Stimulated activated naive CD4-positive, alpha-beta T cell treated with Interleukin-2 at 50 U/mL for 16 hours (primary cell): ENCODE measurements around the gene RBM17.
"Not testable (repeated sequence)": the region's sequence is repeated elsewhere in the genome, so short reads cannot be mapped to it uniquely, and the experiment has no call there.

Experiments used
- DNase-seq: peaks from one replicate; lab custom pipeline; 2025; lab: John Stamatoyannopoulos, UW

Gene RBM17

DNA sequence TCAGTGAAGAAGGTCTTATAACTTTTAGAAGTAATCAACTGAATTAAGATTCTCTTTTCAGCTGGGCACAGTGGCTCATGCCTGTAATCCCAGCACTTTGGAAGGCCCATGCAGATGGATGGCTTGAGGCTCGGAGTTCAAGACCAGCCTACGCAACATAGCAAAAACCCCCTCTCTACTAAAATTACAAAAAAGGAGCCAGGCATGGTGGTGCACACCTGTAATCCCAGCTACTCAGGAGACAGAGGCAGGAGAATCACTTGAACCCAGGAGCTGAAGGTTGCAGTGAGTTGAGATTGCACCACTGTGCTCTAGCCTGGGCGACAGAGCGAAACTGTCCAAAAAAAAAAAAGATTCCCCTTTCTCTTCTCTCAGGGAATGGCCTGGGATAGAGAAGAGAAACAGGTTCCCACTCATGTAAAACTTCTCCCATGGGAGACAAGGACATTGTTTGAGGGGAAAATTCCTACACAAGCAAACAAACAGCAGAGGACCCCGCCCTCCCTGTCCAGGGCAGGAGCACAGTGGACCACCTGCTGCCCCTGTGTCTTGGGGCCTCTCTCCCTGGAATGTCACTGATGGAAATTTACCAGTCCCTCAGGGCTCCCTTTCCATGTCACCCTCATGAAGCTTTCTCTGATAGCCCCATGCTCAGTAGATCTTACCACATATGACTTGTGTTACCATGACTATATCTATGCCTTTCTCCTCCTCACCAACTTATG lies 32.3 kb upstream of the RBM17 start:
- DNase-seq = no peak

DNA sequence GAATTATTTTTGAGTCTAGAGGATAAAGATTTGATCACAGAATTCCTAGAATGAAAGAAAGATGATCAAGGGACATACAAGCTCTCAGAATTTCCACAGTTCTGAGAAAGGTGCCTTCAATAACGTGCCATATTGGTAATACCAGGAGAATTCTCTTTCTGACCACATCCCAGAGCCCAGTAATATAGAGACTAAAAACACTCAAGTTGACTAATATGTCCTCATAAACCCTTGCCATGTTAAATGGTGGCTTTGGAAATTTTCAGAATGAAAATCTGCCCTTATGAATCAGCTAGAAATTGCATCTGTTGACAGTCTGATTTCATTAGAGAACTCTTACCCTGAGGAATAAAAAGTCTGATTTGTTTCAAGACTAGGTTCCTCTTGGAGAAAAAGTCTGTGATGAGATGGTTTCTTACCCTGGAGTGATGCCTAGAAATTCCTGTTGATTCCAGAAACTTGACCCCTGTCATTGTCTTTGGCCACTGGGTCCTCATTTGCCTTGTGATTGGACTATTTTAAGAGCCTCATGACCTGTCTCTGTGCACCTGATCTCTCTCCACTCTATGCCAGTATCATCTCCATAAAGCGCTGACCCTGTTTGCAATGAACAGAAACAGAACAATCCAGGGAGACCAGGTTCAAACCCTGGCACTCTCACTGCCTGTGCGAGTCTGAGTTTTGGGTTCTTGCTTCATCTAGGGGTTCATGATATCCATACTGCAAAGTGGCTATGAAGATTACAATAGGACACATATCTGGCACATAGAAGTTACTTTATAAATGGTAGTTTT lies 30.0 kb upstream of the RBM17 start:
- no peak for DNase-seq

DNA sequence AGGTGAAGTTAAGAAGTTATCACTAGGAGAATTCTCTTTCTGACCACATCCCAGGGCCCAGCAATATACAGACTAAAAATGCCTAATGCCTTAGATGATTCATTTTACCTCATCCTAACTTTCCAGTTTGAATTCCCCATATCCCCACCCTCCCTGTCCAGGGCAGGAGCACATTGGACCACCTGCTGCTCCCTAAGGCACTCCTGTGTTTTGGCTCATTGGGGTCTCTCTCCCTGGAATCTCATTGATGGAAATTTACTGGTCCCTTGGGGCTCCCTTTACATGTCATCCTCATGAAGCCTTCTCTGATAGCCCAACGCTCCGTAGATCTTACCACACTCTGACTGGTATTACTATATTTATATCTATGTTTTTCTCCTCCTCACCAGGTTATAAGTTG lies 29.3 kb upstream of the RBM17 start:
- no peak for DNase-seq

DNA sequence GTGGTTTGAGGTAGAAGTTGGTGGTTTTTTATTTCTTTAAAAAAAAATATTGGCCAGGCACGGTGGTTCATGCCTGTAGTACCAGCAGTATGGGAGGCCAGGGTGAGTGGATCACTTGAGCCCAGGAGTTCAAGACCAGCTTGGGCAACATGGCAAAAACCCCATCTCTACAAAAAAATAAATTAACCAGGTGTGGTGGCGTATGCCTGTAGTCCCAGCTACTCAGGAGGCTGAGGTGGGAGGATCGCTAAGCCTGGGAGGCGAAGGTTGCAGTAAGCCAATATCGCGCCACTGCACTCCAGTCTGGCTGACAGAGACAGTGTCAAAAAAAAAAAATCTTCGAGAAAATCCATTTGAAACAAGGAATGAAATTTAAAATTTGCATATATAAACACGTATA lies 27.8 kb upstream of the RBM17 start:
- DNase-seq = peak; percentile 49

GRCh38 chr10:6062101-6062771 lies 26.6 kb upstream of the RBM17 start, which contains the start of gene IL2RA:
TSS of gene IL2RA (minus strand) at chr10:6062367. CDS start at chr10:6062151, 216 bp downstream.
- peak; percentile 79 for DNase-seq

DNA sequence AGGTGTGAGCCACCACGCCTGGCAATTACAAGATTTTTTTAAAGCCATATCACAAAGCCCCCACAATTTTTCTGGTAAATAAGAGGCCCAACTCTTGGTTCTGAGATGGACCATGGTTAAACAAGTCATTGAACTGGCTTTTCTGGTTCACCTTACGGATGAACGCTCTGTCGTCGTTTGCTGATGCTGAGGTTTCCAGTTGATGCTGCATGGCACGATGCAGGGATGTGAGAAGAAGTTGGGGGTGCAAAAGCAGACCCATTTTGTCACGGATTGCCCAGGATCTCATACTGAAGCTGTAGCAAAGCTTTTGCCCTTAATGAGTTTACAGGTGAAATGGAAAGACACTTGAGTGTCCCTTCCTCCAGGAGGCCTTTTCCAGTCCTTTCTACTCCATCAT lies 24.7 kb upstream of the RBM17 start:
- no peak for DNase-seq

DNA sequence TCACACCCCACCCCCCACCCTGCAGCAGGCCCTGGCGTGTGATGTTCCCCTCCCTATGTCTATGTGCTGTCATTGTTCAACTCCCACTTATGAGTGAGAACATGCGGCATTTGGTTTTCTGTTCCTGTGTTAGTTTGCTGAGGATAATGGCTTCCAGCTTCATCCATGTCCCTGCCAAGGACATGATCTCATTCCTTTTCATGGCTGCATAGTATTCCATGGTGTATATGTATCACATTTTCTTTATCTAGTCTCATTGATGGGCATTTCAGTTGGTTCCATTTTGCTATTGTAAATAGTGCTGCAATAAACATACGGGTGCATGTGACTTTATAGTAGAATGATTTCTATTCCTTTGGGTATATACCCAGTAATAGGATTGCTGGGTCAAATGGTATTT lies 24.1 kb upstream of the RBM17 start:
- not testable (repeated sequence) for DNase-seq

DNA sequence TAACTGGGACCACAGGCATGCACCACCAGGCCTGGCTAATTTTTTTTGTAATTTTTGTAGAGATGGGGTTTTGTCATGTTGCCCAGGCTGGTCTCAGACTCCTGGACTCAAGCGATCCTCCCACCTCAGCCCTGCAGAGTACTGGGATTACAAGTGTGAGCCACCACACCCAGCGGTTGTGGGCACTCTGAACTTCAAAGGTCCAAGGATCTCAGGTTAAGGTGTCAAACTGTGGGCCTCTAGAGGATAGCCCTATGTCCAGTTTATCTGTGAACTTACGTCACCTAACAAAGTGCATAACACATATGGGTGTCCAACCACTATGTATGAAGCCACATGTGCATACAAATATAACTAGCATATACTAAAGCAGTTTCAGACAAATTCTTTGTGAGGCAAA lies 23.4 kb upstream of the RBM17 start:
- no peak for DNase-seq

DNA sequence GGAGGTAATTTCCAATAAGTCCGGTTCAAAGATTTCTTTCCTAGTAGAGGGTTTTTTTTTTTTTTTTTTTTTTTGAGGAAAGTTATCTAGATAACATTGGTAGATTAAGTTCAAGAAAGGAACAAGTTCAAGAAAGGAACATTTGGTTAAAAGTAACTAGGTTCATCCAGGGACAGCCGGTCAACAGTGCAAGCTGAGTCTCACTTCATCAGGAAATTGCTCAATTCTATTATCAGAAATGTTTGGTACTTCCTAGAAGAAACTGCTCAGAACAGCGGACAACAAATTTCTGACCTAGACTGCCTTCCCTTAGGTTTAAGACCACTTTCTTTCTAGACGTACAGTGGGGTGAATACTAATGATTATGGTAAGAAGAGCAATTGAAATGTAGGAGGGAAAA lies 23.0 kb upstream of the RBM17 start:
- DNase-seq = no peak

DNA sequence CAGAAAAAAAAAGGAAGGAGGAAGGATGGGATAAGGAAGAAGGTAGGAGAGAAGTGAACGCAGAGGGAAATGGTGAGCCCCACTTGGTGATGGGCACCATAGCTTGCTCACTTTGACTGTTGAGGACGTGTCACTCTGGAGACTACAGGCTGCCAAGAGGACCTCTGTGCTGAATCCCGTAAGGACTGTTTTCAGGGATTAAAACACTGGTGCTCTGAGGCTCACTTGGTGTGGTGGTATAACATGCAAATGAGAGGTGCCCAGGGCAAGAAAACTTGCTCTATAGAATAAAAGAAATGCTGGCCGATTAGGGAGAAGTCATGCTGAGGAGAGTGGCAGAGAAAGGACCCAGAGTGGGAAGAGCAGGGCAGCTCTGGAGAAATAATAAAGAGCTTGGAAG lies 21.4 kb upstream of the RBM17 start:
- no peak for DNase-seq

DNA sequence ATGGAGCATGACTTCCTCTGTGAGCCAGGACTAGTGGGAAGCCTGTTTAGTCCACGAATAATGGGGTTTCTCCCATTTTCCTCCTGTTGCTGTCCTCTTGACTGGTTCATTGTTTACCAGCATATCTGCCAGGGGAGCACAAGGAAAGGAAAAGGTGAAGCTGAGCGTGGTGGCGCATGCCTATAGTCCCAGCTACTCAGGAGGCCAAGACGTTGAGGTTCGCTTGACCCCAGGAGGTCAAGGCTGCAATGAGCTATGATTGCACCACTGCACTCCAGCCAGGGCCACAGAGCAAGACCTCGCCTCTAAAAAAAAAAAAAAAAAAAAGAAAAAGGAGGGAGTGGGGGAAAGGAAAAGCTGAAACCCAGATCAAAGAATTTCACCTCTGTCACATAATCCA lies 20.8 kb upstream of the RBM17 start:
- no peak for DNase-seq

GRCh38 chr10:6068422-6068821 lies 20.4 kb upstream of the RBM17 start:
- no peak for DNase-seq

DNA sequence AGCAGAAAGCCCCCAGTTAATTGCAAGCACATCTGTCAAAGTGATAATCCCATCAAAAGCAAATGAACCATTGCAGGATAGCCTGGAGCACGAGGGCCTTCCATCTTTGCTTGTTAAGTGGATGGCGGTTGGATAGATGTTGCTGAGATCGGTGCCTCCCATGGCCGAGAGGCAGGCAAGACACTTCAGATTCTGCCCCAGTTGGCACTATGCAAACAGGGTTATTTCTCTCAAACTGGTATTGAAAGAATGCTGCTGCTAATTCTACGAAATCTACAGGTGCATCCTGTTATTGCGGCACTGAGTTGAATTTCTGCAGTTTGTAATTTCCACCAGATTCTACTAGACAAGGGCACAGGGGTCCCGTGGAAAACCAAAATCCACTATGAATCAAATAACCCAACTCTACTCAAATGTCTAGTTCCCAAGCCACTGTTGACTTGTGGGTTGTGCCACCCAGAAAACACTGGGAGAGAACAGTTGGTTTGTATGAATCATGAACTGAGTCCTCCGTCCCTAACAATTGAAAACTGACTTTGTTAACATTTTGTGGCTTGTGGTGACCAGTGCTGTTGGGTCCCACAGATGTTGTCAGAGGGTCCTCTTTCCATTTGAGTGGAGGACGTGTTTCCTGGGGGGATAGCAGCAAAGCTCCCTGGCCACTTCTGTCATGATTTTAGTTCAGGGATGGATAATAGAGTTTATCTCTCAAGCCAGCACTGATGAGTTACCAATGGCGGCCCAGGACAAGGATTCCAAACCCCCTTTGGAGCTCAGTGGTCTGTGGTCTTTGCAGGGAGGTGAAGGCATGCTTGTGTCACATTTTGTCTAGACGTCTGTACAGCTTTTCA lies 19.5 kb upstream of the RBM17 start:
- no peak for DNase-seq

- DNase-seq = peak; percentile 77
Observed at GRCh38 chr10:6070660-6071059, 18.2 kb upstream of the RBM17 start.

- no peak for DNase-seq
Observed at GRCh38 chr10:6071181-6072175, 17.4 kb upstream of the RBM17 start.

DNA sequence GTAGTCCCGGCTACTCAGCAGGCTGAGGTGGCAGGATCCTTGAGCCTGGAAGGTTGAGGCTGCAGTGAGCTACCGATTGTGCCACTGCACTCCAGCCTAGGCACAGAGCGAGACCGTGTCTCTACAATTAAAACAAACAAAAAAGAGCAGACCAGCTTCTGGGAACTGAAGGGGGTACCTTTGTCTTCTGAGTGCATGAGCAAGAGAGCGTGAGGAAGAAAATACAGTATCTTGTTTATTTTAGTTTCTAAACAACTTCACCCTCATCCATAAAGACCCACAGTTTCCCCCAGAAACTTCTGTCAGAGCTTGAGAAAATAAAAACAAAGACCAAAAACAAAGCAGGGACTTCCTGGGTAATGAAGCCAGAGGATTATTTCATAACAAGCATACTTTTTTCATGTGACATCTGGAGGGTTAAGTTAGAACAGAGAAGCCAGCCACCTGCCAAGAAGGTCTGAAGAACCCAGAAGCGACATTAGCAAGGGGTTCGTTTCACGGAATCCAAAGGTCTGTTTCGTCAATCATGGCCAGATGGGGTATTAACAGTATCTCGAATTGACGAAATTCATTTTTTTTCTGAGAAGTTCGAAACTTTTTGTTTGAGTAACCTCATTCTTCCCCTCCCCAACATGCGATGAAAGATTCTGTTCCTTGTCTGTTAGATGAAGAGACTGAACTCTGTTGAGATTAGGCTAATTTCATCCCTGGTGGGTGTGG lies 16.5 kb upstream of the RBM17 start:
- DNase-seq = peak; percentile 35

DNA sequence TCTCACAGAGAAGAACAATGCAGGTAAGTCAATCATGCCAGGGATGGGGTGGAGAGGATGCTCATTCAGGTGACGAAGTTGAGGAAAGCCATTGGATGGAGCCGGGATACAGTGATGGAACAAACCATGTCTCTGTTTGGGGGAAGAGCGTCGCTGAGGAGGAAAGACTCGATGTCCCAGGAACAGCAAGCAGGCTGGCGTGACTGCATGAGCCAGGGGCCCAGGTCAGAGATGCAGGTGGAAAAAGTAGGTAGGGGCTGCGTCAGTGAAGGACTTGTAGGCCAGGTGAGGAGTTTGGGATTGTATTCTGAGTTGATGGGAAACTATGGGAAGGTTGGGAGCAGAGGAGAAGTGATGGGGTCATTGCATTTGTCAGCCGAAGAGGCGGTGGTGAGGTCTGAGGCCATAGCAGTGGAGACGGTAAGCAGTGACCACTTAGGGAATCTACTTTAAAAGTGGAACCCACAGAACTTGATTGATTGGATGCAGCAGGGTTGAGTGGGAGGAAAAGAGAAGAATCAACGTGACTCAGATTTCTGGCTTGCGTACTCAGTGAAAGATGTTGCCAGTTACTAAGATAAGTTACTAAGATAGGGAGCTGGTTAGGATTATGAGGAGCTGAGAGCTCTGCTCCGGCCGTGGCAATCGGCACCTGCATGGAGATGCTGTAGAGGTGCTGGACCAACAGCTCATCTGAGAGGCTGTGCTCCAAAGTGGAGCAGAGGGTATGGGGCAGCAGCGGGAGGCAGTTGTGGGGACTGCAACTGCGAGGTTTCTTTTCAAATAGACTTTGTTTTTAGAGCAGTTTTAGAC lies 14.1 kb upstream of the RBM17 start:
- DNase-seq = no peak

- DNase-seq = no peak
Observed at GRCh38 chr10:6077071-6077675, 11.7 kb upstream of the RBM17 start.

DNA sequence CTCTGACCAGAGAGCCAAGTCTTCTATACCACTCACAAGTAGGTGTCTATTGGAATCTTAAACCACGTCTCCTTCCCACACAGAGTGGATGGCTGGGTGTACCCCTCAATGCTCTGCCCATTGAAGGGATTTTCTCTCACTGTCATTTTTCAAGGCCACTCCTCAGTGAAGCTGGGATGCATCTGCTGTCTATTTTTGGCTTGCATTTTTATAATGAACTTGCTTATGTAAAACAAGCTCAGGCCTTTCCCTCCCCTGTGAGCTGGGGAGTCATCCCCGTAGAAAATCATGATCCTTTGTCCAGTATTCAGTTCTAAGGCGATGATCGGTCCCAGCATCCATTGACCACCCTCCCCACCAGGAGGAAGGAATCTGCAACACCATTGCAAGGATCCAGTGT lies 9.8 kb upstream of the RBM17 start:
- no peak for DNase-seq
